Measurements from ENCODE around the gene HLA-DMB.

GRCh38 chr6:32920715-32921114 is 20.1 kb downstream of the HLA-DMB start:
- no peak for TF ChIP-seq CTCF (IDR thresholded peaks at IDR 0.05)
- TF ChIP-seq ZFX (IDR thresholded peaks at IDR 0.05; ENCODE audit: borderline replicate concordance): no peak

Measured in 22Rv1 (cell line).